Ishikawa (cell line): ENCODE results near the gene ZMAT3.

ENCODE experiments used
- CEBPB ChIP-seq: IDR thresholded peaks from 2 replicates; pipeline ENCODE4 v1.6.1; 2012
- CREB1 ChIP-seq: IDR thresholded peaks from 2 replicates; pipeline ENCODE4 v1.6.1; 2012; ENCODE audit warnings: low read depth
- EGR1 ChIP-seq: IDR thresholded peaks from 2 replicates; pipeline ENCODE4 v1.6.1; 2012
- EP300 ChIP-seq: IDR thresholded peaks from 2 replicates; pipeline ENCODE4 v1.6.1; 2012; ENCODE audit warnings: borderline replicate concordance
- FOXM1 ChIP-seq: IDR thresholded peaks from 2 replicates; pipeline ENCODE4 v1.6.1; 2012; ENCODE audit warnings: low read depth, borderline replicate concordance
- NFIC ChIP-seq: IDR thresholded peaks from 2 replicates; pipeline ENCODE4 v1.6.1; 2012
- RAD21 ChIP-seq: IDR thresholded peaks from 2 replicates; pipeline ENCODE4 v1.6.1; 2012; ENCODE audit warnings: low read depth
- TAF1 ChIP-seq: IDR thresholded peaks from 2 replicates; pipeline ENCODE4 v1.6.1; 2012; ENCODE audit warnings: low read depth, mild to moderate bottlenecking
- TCF12 ChIP-seq: IDR thresholded peaks from 2 replicates; pipeline ENCODE4 v1.6.1; 2012; ENCODE audit warnings: low read depth
- TEAD4 ChIP-seq: IDR thresholded peaks from 2 replicates; pipeline ENCODE4 v1.6.1; 2012
- YY1 ChIP-seq: IDR thresholded peaks from 2 replicates; pipeline ENCODE4 v1.6.1; 2012; ENCODE audit warnings: low read depth
- ZBTB7A ChIP-seq: IDR thresholded peaks from 2 replicates; pipeline ENCODE4 v1.6.1; 2012; ENCODE audit warnings: low read depth
- TF ChIP-seq, protein P1 (sequence below): IDR thresholded peaks from 2 replicates; pipeline ENCODE4 v1.6.1; 2012; ENCODE audit warnings: low read depth, mild to moderate bottlenecking
- TF ChIP-seq, protein P2 (sequence below): IDR thresholded peaks from 2 replicates; pipeline ENCODE4 v1.6.1; 2012
- TF ChIP-seq, protein P3 (sequence below): IDR thresholded peaks from 2 replicates; pipeline ENCODE4 v1.6.1; 2012

Gene ZMAT3

DNA sequence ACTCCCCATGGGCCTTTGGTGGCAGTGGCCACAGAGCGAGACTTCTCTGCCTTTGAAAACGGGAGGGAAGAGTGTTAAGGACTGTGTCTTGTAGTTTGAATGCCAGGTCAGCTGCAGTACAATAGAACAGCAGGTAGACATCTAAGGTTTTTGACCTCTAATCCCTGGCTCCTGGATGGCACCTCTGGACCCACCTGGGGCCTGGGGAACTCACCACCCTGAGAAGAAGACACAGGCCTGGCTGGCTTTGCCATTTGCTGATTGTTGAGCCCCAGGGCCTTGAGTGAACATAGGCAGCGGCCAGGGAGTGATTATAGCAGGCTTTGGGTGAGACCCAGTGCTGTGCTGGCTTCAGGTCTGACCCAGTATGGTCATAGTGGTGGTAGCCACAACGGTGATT, 66.4 kb downstream of the ZMAT3 start:
- no peak for TF ChIP-seq CEBPB
- TF ChIP-seq RAD21 = no peak
- no peak for TF ChIP-seq FOXM1
- TF ChIP-seq NFIC = no peak
- TF ChIP-seq TEAD4 = no peak
- no peak for TF ChIP-seq CREB1
- TF ChIP-seq, protein P1, sequence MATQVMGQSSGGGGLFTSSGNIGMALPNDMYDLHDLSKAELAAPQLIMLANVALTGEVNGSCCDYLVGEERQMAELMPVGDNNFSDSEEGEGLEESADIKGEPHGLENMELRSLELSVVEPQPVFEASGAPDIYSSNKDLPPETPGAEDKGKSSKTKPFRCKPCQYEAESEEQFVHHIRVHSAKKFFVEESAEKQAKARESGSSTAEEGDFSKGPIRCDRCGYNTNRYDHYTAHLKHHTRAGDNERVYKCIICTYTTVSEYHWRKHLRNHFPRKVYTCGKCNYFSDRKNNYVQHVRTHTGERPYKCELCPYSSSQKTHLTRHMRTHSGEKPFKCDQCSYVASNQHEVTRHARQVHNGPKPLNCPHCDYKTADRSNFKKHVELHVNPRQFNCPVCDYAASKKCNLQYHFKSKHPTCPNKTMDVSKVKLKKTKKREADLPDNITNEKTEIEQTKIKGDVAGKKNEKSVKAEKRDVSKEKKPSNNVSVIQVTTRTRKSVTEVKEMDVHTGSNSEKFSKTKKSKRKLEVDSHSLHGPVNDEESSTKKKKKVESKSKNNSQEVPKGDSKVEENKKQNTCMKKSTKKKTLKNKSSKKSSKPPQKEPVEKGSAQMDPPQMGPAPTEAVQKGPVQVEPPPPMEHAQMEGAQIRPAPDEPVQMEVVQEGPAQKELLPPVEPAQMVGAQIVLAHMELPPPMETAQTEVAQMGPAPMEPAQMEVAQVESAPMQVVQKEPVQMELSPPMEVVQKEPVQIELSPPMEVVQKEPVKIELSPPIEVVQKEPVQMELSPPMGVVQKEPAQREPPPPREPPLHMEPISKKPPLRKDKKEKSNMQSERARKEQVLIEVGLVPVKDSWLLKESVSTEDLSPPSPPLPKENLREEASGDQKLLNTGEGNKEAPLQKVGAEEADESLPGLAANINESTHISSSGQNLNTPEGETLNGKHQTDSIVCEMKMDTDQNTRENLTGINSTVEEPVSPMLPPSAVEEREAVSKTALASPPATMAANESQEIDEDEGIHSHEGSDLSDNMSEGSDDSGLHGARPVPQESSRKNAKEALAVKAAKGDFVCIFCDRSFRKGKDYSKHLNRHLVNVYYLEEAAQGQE = no peak
- TF ChIP-seq YY1 = no peak
- TF ChIP-seq, protein P2, sequence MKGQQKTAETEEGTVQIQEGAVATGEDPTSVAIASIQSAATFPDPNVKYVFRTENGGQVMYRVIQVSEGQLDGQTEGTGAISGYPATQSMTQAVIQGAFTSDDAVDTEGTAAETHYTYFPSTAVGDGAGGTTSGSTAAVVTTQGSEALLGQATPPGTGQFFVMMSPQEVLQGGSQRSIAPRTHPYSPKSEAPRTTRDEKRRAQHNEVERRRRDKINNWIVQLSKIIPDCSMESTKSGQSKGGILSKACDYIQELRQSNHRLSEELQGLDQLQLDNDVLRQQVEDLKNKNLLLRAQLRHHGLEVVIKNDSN = no peak
- no peak for TF ChIP-seq TCF12
- TF ChIP-seq, protein P3, sequence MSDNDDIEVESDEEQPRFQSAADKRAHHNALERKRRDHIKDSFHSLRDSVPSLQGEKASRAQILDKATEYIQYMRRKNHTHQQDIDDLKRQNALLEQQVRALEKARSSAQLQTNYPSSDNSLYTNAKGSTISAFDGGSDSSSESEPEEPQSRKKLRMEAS = no peak
- TF ChIP-seq TAF1 = no peak
- TF ChIP-seq ZBTB7A = no peak
- TF ChIP-seq EP300 = no peak
- TF ChIP-seq EGR1 = no peak

DNA sequence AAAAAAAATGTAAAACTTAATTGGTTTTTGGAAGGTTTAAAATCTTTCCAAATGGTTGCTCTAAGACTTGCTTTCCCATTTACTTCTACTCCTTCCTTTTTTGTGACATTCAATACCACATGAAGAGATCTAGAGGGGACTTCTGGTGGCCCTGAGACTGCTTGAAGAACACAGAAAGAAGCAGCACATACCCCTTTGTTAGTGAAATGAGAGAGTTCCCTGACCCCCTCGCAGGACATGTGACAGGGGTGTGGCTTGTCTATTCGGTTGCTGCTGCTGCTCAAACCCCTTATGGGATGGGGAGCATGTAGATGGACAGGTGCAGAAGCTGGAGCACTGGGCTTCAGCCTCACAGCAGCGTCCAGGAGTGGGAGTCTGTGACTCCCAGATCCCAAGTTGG, 71.0 kb downstream of the ZMAT3 start:
- TF ChIP-seq EGR1 = no peak
- no peak for TF ChIP-seq TCF12

DNA sequence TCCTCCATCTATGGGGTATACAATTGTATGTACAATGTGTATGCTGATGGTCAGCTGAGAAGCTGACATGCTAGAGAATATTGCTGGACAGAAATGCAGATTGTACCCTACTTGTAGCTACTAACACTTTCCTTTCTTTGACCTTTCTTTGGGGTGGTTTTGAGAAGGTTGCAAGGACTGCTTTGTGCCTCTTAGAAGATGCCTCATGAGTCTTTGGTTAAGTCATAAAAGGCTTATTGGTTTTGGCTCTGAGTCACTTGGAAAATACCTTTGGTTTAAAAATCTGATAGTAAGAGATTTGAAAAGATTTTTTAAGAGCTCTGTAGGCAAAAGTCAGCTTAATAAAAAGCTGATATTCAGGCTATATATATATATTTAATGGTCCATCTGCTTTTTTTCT, 71.5 kb downstream of the ZMAT3 start:
- no peak for TF ChIP-seq EGR1
- no peak for TF ChIP-seq TEAD4
- no peak for TF ChIP-seq CREB1
- no peak for TF ChIP-seq EP300

DNA sequence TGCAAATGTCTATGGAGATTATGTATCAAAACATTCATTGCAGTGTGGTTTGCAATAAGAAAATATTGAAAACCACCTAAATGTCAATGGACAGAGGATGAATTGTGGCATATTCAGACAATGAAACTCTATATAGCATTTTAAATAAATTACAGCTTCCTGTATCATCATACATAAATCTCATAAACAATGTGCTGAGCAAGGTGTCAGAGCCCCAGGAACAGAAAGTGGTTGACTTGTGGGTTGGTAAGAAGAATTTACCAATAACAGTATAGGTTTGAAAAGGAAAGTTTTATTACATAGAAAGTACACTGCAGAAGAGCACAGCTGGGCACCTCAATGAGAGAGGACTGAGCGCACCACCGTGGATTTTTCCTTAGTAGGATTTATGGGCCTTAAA, 75.2 kb downstream of the ZMAT3 start:
- TF ChIP-seq, protein P1 = no peak
- no peak for TF ChIP-seq CEBPB
- no peak for TF ChIP-seq TCF12
- no peak for TF ChIP-seq FOXM1
- TF ChIP-seq TEAD4 = no peak
- TF ChIP-seq NFIC = no peak
- TF ChIP-seq YY1 = no peak
- TF ChIP-seq ZBTB7A = no peak
- no peak for TF ChIP-seq EGR1
- TF ChIP-seq EP300 = no peak
- TF ChIP-seq TAF1 = no peak
- no peak for TF ChIP-seq RAD21
- TF ChIP-seq, protein P2 = no peak
- no peak for TF ChIP-seq CREB1

DNA sequence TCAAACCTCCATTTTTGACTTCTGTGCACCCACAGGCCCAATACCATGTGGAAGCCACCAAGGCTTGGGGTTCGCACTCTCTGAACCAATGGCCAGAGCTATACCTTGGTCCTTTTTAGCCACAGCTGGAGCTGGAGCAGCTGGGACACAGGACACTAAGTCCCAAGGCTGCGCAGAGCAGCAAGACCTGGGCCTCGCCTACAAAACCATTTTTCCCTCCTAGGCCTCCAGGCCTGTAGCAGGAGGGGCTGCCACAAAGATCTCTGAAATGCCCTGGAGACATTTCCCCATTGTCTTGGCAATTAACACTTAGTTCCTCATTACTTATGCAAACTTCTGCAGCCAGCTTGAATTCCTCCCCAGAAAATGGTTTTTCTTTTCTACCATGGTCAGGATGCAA, 81.3 kb downstream of the ZMAT3 start:
- TF ChIP-seq TAF1 = no peak
- TF ChIP-seq ZBTB7A = no peak
- TF ChIP-seq YY1 = no peak
- TF ChIP-seq CEBPB = no peak

DNA sequence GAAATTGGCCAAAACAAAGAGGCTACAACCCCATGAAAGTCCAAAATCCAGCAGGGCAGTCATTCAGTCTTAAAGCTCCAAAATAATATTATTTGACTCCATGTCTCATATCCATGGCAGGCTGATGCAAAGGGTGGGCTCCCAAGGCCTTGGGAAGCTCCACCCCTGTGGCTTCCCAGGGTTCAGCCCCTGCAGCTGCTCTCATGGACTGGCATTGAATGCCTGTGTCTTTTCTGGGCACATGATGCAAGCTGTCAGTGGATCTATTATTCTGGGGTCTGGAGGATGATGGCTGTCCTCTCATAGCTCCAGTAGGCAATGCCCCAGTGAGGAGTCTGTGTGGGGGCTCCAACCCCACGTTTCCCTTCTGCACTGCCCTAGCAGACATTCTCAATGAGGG, 81.8 kb downstream of the ZMAT3 start:
- TF ChIP-seq TCF12 (no peak), EGR1 (no peak), ZBTB7A (no peak), EP300 (no peak), TEAD4 (no peak), NFIC (no peak), CREB1 (no peak), YY1 (no peak), FOXM1 (no peak), TAF1 (no peak)
- TF ChIP-seq, protein P3 = no peak
- TF ChIP-seq, protein P2 = no peak
- TF ChIP-seq, protein P1 = no peak
